GM12892 (cell line): ENCODE results near the gene CCKAR.

Source experiments
- POLR2A ChIP-seq: IDR thresholded peaks from 2 replicates; pipeline ENCODE4 v1.6.1; 2011; ENCODE audit warnings: low read depth, low read length, control low read depth
- POLR2AphosphoS5 ChIP-seq: IDR thresholded peaks from 2 replicates; pipeline ENCODE4 v1.6.1; 2011; ENCODE audit warnings: low read depth, low read length, control low read depth
- TAF1 ChIP-seq: IDR thresholded peaks from 2 replicates; pipeline ENCODE4 v1.6.1; 2011; ENCODE audit warnings: low read depth, mild to moderate bottlenecking, control low read depth, low read length, borderline replicate concordance

DNA sequence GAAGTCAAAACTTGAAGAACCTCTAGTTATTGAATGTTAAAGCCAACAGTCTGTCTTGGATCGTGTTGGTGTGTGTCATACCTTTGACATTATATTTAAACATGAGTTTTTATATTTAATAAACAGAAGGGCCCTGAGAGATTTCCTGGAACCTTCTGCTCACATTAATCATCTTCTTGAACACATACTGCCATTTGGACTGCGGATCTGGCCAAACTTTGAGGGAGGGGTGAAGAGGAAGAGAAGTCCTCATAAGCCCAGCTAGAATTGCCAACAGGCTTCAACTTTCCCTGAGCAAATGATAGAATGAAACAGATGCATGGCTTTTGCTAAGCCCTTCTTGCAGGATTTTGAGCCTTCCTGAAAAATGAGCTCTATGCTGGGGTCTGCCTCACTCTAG is 27.4 kb downstream of the CCKAR start:
- TF ChIP-seq POLR2A (no peak), TAF1 (no peak), POLR2AphosphoS5 (no peak)
